Epithelial cell of proximal tubule (primary cell): ENCODE data around the gene PRKD3. TPM values are rescaled to one million over a fixed set of nuclear protein-coding genes. Genes with fewer than 3 reads are reported as not detected.

Experiments used
- DNase-seq: peaks from one replicate; pipeline ENCODE4 v3.0.0-alpha.2; 2011; ENCODE audit warnings: low read depth
- H3K4me3 ChIP-seq: 2 replicates; pipeline ENCODE4 v1.5.1; 2011; ENCODE audit warnings: low read depth, mild to moderate bottlenecking, low read length
- CTCF ChIP-seq: conservative IDR thresholded peaks from 2 replicates; pipeline ENCODE4 v1.5.1; 2012; ENCODE audit warnings: low read depth, mild to moderate bottlenecking, low read length
- total RNA-seq: library from RNA; depleted of rRNA; stranded (reverse); fragments of >200 nt; gene quantifications from 2 replicates; pipeline ENCODE4 v1.2.3, GENCODE V29; 2015

The PRKD3 gene
- total RNA-seq, 1 donor from 2014 or later, result 31.8 TPM

- DNase-seq, result peak; percentile 52
- TF ChIP-seq CTCF, result no peak
- no peak overlapping the region for H3K4me3 ChIP-seq
These were observed 41.4 kb downstream of the PRKD3 start for GRCh38 chr2:37283207-37283606.

GRCh38 chr2:37282746-37283145, 41.9 kb downstream of the PRKD3 start:
- TF ChIP-seq CTCF, result no peak
- DNase-seq, result no peak
- H3K4me3 ChIP-seq, result no peak overlapping the region

GRCh38 chr2:37281916-37282315, 42.7 kb downstream of the PRKD3 start:
- TF ChIP-seq CTCF, result no peak
- no peak overlapping the region for H3K4me3 ChIP-seq
- DNase-seq, result no peak

- no peak for DNase-seq
- no peak overlapping the region for H3K4me3 ChIP-seq
- no peak for TF ChIP-seq CTCF
These were observed 48.3 kb downstream of the PRKD3 start for GRCh38 chr2:37276291-37276690.

Other genes with a start within 250 kb of the PRKD3 start
- 8.8 and 12.2 TPM in 2 replicates for gene HEATR5B, start 240.5 kb downstream of the PRKD3 start, total RNA-seq
- 2.1 and 7.5 TPM in 2 replicates for gene GPATCH11, start 240.3 kb downstream of the PRKD3 start, total RNA-seq
- gene EIF2AK2, start 167.9 kb downstream of the PRKD3 start, total RNA-seq, result 16.1 and 16.7 TPM in 2 replicates
- not detected in 2 replicates for gene SULT6B1, start 136.2 kb downstream of the PRKD3 start, total RNA-seq
- 17.6 and 24.6 TPM in 2 replicates for gene CEBPZOS, start 128.3 kb downstream of the PRKD3 start, total RNA-seq
- 47.3 and 64.2 TPM in 2 replicates for gene CEBPZ, start 93.2 kb downstream of the PRKD3 start, total RNA-seq
- gene NDUFAF7, start 93.2 kb downstream of the PRKD3 start, total RNA-seq, result 11.3 and 11.5 TPM in 2 replicates
- gene QPCT, start 19.8 kb upstream of the PRKD3 start, total RNA-seq, result 26.4 and 52.3 TPM in 2 replicates